Keratinocyte (primary cell): Measurements from ENCODE around the gene NHSL1. TPM values are rescaled to one million over a fixed set of nuclear protein-coding genes. Genes with fewer than 3 reads are reported as not detected.

ENCODE experiments used
- DNase-seq: peaks from one replicate; pipeline ENCODE4 v3.0.0-alpha.2; 2011; ENCODE audit warnings: low read depth, missing footprints, low spot score
- FAIRE-seq: peaks from 2 replicates; lab custom pipeline; 2011; peaks lifted over from hg19 to GRCh38; lab: Jason Lieb, UNC
- H2AFZ ChIP-seq: 2 replicates; pipeline ENCODE4 v1.6.0; 2012; ENCODE audit warnings: low read length, control low read depth, inconsistent platforms; ENCODE audit not compliant: control insufficient read depth
- H3K27ac ChIP-seq: 2 replicates; pipeline ENCODE4 v1.5.1; 2011; ENCODE audit warnings: low read length; ENCODE audit not compliant: control insufficient read depth, insufficient read depth
- H3K27me3 ChIP-seq: 3 replicates; pipeline ENCODE4 v1.6.0; 2011; ENCODE audit warnings: low read length; ENCODE audit not compliant: control insufficient read depth, insufficient read depth; ENCODE audit errors: extremely low read depth
- H3K36me3 ChIP-seq, 2 experiments: 2 replicates in 1 of 2; 3 replicates in 1 of 2; pipeline ENCODE4 v1.5.1; 2011; ENCODE audit warnings: low read length in 2 of 2, mild to moderate bottlenecking in 1 of 2; ENCODE audit not compliant: control insufficient read depth in 2 of 2, insufficient read depth in 2 of 2; ENCODE audit errors: extremely low read depth in 1 of 2
- H3K4me1 ChIP-seq: 3 replicates; pipeline ENCODE4 v1.5.1; 2011; ENCODE audit warnings: low read length; ENCODE audit not compliant: control insufficient read depth, insufficient read depth; ENCODE audit errors: extremely low read depth
- H3K4me2 ChIP-seq: 3 replicates; pipeline ENCODE4 v1.6.0; 2011; ENCODE audit warnings: low read depth, low read length; ENCODE audit not compliant: control insufficient read depth, insufficient read depth; ENCODE audit errors: extremely low read depth
- H3K4me3 ChIP-seq, 3 experiments: fragments of 200-600 bp in 1 of 3; sonication (generic) in 1 of 3; 2 replicates in 2 of 3; 3 replicates in 1 of 3; pipeline ENCODE4 v1.5.1; 2011 to 2016; ENCODE audit warnings: low read length in 3 of 3, mild to moderate bottlenecking in 3 of 3, control low read depth in 2 of 3, inconsistent platforms in 1 of 3, low read depth in 1 of 3, mixed read lengths in 1 of 3, mixed run types in 1 of 3, moderate library complexity in 1 of 3; ENCODE audit not compliant: control insufficient read depth in 2 of 3, insufficient read depth in 2 of 3; ENCODE audit errors: extremely low read depth in 1 of 3
- H3K79me2 ChIP-seq: 2 replicates; pipeline ENCODE4 v1.6.0; 2012; ENCODE audit warnings: low read length; ENCODE audit not compliant: control insufficient read depth, insufficient read depth
- H3K9ac ChIP-seq: 3 replicates; pipeline ENCODE4 v1.6.0; 2011; ENCODE audit warnings: low read length; ENCODE audit not compliant: control insufficient read depth, insufficient read depth; ENCODE audit errors: extremely low read depth
- H3K9me1 ChIP-seq: 3 replicates; pipeline ENCODE4 v1.6.0; 2011; ENCODE audit warnings: low read length; ENCODE audit not compliant: control insufficient read depth, insufficient read depth; ENCODE audit errors: extremely low read depth
- H3K9me3 ChIP-seq: 2 replicates; pipeline ENCODE4 v1.5.1; 2012; ENCODE audit warnings: low read depth, low read length; ENCODE audit not compliant: control insufficient read depth
- H4K20me1 ChIP-seq: 3 replicates; pipeline ENCODE4 v1.6.0; 2011; ENCODE audit warnings: low read length; ENCODE audit not compliant: control insufficient read depth, insufficient read depth; ENCODE audit errors: extremely low read depth
- CTCF ChIP-seq, 3 experiments: IDR thresholded peaks in 1 of 3; conservative IDR thresholded peaks in 1 of 3; optimal IDR thresholded peaks in 1 of 3; 2 replicates in 2 of 3; 3 replicates in 1 of 3; pipeline versions ENCODE3 to v1.5.1; 2011; ENCODE audit warnings: low read length in 3 of 3, mild to moderate bottlenecking in 3 of 3, moderate library complexity in 2 of 3, control low read depth in 1 of 3, inconsistent platforms in 1 of 3; ENCODE audit not compliant: insufficient read depth in 2 of 3; ENCODE audit errors: extremely low read depth in 1 of 3
- EZH2 ChIP-seq: IDR thresholded peaks from one replicate; pipeline ENCODE4 v1.6.1; 2012; ENCODE audit warnings: inconsistent platforms, mild to moderate bottlenecking, low read length, moderate library complexity
- dilution Hi-C: fragments of 300-500 bp; cut with MboI; formaldehyde crosslinking; loops from one replicate; pipeline ENCODE4 v1.7.0; 2020; ENCODE audit warnings: low sequenced_read_pairs; ENCODE audit not compliant: extremely low pct_ligation_motif_present
- polyA plus RNA-seq, 5 experiments: library from polyadenylated mRNA; depleted of rRNA in 3 of 5; stranded (reverse) in 3 of 5; stranded (forward) in 1 of 5; unstranded in 1 of 5; fragments of >200 nt; gene quantifications; 1 replicate in 1 of 5; 2 replicates in 3 of 5; 3 replicates in 1 of 5; pipeline versions ENCODE4 v1.2.1 to v1.2.3, GENCODE V29; 2011 to 2012; ENCODE audit warnings: missing spikeins in 2 of 5, low read depth in 1 of 5, low replicate concordance in 1 of 5

Gene NHSL1
- polyA plus RNA-seq, 1 donor (not counting 4 experiments of a cell fraction or from before 2014, with no cell fraction given) = 11.8 TPM

GRCh38 chr6:138492871-138493270 lies 6.4 kb downstream of the NHSL1 start:
- H3K27ac ChIP-seq = peak overlapping the region; percentile 76
- no peaks in the 10 kb centered on the region for H3K27me3 ChIP-seq
- TF ChIP-seq CTCF (optimal IDR thresholded peaks at IDR 0.05 in 1 of 3, IDR thresholded peaks at IDR 0.05 in 1 of 3, conservative IDR thresholded peaks at IDR 0.05 in 1 of 3; ENCODE audit: extremely low read depth in 1 of 3, insufficient read depth in 2 of 3, low read length in 3 of 3) = no peak
- no peak for TF ChIP-seq EZH2
- H3K4me3 ChIP-seq = peak overlapping the region in 2 of 3 experiments; percentile 11 to 47
- H3K9me1 ChIP-seq = no peaks in the 10 kb centered on the region
- H3K9ac ChIP-seq = peak overlapping the region; percentile 52
- no peaks in the 10 kb centered on the region for H4K20me1 ChIP-seq
- H2AFZ ChIP-seq = no peak overlapping the region
- FAIRE-seq = no peak
- DNase-seq = no peak
- dilution Hi-C loops = no loop called here
- peaks cover 47% of the 10 kb centered on the region for H3K4me1 ChIP-seq
- H3K36me3 ChIP-seq = peaks cover 0 to 12% of the 10 kb centered on the region in 2 experiments
- H3K79me2 ChIP-seq = peaks cover 46% of the 10 kb centered on the region
- peaks cover 2% of the 10 kb centered on the region for H3K9me3 ChIP-seq
- peak overlapping the region; percentile 80 for H3K4me2 ChIP-seq

- FAIRE-seq (peak; percentile 78), DNase-seq (no peak)
- peaks cover 2% of the 10 kb centered on the region for H3K9me3 ChIP-seq
- H3K36me3 ChIP-seq = peaks cover 0 to 12% of the 10 kb centered on the region in 2 experiments
- H3K9ac ChIP-seq = no peak overlapping the region
- peaks cover 44% of the 10 kb centered on the region for H3K79me2 ChIP-seq
- H3K27ac ChIP-seq = peak overlapping the region; percentile 76
- no peak overlapping the region for H2AFZ ChIP-seq
- no peak for TF ChIP-seq CTCF (optimal IDR thresholded peaks at IDR 0.05 in 1 of 3, IDR thresholded peaks at IDR 0.05 in 1 of 3, conservative IDR thresholded peaks at IDR 0.05 in 1 of 3; ENCODE audit: extremely low read depth in 1 of 3, insufficient read depth in 2 of 3, low read length in 3 of 3)
- no peak for TF ChIP-seq EZH2
- no peaks in the 10 kb centered on the region for H4K20me1 ChIP-seq
- peaks cover 47% of the 10 kb centered on the region for H3K4me1 ChIP-seq
- no peaks in the 10 kb centered on the region for H3K9me1 ChIP-seq
- no peak overlapping the region for H3K4me2 ChIP-seq
- H3K27me3 ChIP-seq = no peaks in the 10 kb centered on the region
- H3K4me3 ChIP-seq = no peak overlapping the region
- dilution Hi-C loops = no loop called here
These were observed 7.2 kb downstream of the NHSL1 start for GRCh38 chr6:138492113-138492512.
